ENCODE results near the gene MZF1.
"Not testable (repeated sequence)": the region's sequence is repeated elsewhere in the genome, so short reads cannot be mapped to it uniquely, and the experiment has no call there.

Gene MZF1

GRCh38 chr19:58555369-58555885 is 17.7 kb downstream of the MZF1 start:
- no peak for DNase-seq (ENCODE audit: low read depth)

GRCh38 chr19:58554494-58555368 is 18.4 kb downstream of the MZF1 start, which contains the start of gene CHMP2A:
Gene CHMP2A (minus strand): TSS chr19:58555105. CDS start chr19:58554212, 893 bp downstream.
- DNase-seq (ENCODE audit: low read depth) = peak; percentile 98

- DNase-seq (ENCODE audit: low read depth) = no peak
These were observed 19.2 kb downstream of the MZF1 start for GRCh38 chr19:58553799-58554493.

GRCh38 chr19:58552655-58553054 is 20.5 kb downstream of the MZF1 start:
- no peak for DNase-seq (ENCODE audit: low read depth)

GRCh38 chr19:58551577-58552471 is 21.3 kb downstream of the MZF1 start:
- DNase-seq (ENCODE audit: low read depth) = no peak

DNA sequence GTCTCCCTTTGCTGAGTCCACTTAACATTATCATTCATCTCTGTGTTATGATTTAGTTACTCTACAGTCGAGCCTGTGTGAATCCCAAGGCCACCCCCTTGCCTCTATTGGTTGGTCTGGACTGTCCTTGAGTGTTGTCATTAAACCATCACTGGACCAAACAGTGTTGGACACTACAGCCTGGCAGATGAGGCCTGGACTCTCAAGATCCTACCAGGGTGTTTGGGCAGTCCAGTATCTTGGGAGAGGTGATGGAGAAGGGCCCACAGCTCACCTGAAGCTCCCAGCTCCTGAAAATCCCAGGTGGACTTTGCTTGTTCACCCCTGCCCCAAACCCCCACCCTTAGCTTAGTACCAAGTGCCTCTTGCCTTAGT is 22.0 kb downstream of the MZF1 start:
- DNase-seq (ENCODE audit: low read depth) = no peak

DNA sequence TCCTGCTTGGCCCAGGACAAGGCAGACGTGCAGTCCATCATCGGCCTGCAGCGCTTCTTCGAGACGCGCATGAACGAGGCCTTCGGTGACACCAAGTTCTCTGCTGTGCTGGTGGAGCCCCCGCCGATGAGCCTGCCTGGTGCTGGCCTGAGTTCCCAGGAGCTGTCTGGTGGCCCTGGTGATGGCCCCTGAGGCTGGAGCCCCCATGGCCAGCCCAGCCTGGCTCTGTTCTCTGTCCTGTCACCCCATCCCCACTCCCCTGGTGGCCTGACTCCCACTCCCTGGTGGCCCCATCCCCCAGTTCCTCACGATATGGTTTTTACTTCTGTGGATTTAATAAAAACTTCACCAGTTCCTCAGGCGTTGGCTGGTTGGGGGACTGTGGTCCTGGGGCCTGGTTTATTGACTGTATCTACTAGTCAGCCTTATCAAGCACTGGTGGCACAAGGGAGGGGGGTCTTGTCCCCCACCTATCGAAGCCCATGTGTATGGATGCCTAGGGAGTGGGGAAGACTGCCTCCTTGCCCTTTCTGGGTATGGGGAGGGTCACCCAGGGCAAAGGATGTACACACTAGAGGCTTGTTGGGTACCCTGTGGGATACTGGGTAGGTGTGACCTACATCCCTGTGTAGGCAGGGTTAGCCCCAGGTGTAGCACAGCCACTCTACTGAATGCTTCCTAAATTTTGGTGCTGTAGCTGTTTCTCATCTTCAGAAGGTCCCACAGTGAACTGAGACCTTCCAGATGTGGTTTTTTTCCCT is 22.6 kb downstream of the MZF1 start:
- no peak for DNase-seq (ENCODE audit: low read depth)

DNA sequence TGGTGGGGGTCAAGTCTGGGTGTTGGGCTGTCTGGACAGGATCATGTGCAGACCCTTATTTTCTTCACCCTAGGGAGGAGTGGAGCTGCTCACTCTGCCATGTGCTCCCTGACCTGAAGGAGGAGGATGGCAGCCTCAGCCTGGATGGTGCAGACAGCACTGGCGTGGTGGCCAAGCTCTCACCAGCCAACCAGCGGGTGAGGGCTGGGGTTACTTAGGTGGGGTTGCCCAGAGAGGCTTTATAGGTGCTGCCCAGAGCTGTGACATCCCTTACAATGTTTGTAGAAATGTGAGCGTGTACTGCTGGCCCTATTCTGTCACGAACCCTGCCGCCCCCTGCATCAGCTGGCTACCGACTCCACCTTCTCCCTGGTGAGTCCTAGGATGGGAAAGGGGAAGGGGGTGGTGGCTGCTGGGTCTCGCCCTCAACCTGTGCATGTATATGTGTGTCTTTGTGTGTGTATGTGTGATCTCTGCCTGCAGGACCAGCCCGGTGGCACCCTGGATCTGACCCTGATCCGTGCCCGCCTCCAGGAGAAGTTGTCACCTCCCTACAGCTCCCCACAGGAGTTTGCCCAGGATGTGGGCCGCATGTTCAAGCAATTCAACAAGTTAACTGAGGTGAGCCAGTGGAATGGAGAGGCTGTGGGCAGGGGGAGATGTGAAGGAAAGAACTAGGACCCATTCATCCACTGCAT is 23.3 kb downstream of the MZF1 start:
- DNase-seq (ENCODE audit: low read depth) = no peak

DNA sequence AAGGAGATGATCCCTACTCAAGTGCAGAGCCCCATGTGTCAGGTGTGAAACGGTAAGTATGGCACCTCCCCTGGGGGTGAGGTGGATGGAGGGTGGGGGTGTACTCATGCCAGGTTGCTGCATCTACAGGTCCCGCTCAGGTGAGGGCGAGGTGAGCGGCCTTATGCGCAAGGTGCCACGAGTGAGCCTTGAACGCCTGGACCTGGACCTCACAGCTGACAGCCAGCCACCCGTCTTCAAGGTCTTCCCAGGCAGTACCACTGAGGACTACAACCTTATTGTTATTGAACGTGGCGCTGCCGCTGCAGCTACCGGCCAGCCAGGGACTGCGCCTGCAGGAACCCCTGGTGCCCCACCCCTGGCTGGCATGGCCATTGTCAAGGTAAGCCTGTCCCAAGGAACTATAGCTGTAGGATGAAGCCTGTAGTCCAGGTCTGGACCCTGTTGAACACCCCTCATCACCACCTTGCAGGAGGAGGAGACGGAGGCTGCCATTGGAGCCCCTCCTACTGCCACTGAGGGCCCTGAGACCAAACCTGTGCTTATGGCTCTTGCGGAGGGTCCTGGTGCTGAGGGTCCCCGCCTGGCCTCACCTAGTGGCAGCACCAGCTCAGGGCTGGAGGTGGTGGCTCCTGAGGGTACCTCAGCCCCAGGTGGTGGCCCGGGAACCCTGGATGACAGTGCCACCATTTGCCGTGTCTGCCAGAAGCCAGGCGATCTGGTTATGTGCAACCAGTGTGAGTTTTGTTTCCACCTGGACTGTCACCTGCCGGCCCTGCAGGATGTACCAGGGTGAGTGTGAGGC is 24.1 kb downstream of the MZF1 start:
- no peak for DNase-seq (ENCODE audit: low read depth)

- DNase-seq (ENCODE audit: low read depth) = no peak
These were observed 25.5 kb downstream of the MZF1 start for GRCh38 chr19:58547323-58548312.

GRCh38 chr19:58546019-58546530 is 27.1 kb downstream of the MZF1 start:
- no peak for DNase-seq (ENCODE audit: low read depth)

- no peak for DNase-seq (ENCODE audit: low read depth)
These were observed 27.7 kb downstream of the MZF1 start for GRCh38 chr19:58545286-58546018.

DNA sequence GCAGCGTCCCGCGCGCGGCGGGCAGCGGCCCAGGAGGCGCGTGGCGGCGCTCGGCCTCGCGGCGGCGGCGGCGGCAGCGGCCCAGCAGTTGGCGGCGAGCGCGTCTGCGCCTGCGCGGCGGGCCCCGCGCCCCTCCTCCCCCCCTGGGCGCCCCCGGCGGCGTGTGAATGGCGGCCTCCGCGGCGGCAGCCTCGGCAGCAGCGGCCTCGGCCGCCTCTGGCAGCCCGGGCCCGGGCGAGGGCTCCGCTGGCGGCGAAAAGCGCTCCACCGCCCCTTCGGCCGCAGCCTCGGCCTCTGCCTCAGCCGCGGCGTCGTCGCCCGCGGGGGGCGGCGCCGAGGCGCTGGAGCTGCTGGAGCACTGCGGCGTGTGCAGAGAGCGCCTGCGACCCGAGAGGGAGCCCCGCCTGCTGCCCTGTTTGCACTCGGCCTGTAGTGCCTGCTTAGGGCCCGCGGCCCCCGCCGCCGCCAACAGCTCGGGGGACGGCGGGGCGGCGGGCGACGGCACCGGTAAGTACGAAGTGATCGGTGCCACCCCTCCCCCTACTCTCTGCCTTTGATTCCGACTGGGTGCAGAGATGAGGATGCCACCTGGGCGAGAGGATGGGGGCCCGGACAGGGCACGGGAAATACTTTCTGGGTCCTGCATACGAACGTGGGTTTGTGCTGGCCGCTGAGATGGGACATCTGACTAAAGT is 28.4 kb downstream of the MZF1 start:
- DNase-seq (ENCODE audit: low read depth) = peak; percentile 67

- DNase-seq (ENCODE audit: low read depth) = peak; percentile 100
These were observed 29.1 kb downstream of the MZF1 start, which contains the start of gene TRIM28 for GRCh38 chr19:58543826-58544590. Gene TRIM28 (plus strand): TSS chr19:58544064. CDS start chr19:58544758, 694 bp downstream.

DNA sequence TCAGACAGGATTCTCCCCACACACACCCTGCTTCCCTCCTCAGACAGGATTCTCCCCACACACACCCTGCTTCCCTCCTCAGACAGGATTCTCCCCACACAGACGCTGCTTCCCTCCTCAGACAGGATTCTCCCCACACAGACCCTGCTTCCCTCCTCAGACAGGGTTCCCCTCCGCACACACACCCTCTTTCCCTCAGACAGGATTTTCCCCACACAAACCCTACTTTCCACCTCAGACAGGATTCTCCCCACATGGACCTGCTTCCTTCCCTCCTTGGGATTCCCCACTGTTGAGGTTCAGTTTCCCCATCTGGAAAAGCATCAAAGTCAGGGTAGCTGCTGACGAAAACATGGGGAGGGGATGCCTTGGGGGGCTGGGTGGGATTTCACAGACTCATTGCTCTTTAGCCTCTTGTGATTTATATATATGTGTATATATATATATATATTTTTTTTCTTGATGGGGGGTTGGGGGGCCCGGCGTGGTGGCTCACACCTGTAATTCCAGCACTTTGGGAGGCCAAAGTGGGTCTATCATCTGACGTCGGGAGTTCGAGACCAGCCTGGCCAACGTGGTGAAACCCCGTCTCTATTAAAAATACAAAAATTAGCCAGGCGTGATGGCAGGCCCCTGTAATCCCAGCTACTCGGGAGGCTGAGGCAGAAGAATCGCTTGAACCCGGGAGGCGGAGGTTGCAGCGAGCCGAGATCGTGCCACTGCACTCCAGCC is 30.3 kb downstream of the MZF1 start:
- not testable (repeated sequence) for DNase-seq (ENCODE audit: low read depth)
